ENCODE results near the gene TCEA2.

The TCEA2 gene

DNA sequence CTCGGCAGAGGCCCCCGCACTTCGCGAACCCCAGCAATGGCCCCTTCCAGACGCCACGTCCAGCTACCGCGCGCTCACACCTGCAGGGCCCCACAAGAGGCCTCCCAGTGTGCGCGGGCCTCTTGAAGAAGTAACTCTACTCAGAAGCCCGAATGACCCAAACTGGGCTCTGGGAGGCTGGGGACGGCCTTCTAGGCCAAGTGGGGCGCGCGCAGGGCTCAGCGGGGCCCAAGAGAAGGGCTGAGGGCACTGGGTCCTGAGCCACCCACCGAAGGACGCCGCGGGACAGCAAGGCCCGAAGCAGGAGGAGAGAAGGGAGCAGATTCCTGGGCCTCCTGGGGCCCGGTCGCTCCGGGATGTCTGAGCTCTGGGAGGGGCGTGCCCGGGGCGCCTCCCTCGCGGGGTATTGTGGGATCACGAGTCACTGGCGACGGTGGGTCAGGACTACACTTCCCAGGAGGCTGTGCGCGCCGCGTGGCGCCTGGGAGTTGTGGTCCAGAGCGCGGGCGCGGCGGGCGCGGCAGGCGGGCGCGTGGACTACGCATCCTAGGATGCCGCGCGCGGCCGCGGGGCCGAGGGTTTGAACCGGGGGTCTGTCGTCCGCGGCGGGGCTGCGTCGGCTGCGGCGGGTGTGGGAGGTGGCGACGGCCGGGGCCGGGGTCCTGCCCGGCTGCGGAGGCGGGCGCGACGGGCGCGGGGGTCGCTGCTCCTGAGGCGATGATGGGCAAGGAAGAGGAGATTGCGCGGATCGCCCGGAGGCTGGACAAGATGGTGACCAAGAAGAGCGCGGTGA lies at the start of gene TCEA2:
Gene TCEA2, plus strand, starts transcription at position 603 of the 793 bp plus-strand sequence. Its CDS starts 115 bp downstream, at position 718.
- DNase-seq: peak; percentile 96

DNA sequence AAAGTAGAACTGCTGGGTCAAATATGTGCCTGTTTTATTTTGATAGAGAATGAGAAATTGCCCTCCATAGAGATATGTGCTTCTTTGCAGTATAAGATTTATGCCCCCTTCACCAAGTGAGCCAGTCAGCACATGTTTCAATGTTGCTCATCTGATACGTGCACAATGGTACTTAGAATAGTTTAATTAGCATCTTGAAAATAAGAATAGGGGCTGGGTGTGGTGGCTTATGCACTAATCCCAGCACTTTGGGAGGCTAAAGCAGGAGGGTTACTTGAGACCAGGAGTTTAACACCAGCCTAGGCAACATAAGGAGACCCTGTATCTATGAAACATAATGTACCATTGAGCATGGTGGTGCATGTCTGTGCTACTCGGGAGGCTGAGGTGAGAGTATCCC lies 47.4 kb upstream of the TCEA2 start:
- DNase-seq: no peak

DNA sequence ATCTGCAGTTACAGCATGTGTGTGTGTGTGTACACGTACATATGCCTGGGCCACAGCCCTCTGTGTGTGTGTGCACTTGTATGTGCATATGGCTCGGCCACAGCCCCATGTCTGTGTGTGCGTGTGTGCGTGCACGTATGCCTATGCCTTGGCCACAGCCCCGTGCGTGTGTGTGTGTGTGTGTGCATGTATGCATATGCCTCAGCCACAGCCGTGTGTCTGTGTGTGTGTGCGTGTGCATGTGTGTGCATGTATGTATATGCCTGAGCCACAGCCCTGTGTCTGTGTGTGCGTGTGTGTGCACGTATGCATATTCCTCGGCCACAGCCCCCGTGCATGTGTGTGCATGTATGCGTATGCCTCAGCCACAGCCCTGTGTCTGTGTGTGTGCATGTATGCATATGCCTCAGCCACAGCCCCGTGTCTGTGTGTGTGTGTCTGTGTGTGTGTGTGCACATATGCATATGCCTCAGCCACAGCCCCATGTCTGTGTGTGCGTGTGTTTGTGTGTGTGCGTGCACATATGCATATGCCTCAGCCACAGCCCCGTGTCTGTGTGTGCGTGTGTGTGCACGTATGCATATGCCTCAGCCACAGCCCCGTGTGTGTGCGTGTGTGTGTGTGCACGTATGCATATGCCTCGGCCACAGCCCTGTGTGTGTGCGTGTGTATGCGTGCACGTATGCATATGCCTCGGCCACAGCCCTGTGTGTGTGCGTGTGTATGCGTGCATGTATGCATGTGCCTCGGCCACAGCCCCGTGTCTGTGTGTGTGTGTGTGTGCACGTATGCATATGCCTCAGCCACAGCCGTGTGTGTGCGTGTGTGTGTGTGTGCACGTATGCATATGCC lies 41.6 kb upstream of the TCEA2 start:
- no peak for DNase-seq

DNA sequence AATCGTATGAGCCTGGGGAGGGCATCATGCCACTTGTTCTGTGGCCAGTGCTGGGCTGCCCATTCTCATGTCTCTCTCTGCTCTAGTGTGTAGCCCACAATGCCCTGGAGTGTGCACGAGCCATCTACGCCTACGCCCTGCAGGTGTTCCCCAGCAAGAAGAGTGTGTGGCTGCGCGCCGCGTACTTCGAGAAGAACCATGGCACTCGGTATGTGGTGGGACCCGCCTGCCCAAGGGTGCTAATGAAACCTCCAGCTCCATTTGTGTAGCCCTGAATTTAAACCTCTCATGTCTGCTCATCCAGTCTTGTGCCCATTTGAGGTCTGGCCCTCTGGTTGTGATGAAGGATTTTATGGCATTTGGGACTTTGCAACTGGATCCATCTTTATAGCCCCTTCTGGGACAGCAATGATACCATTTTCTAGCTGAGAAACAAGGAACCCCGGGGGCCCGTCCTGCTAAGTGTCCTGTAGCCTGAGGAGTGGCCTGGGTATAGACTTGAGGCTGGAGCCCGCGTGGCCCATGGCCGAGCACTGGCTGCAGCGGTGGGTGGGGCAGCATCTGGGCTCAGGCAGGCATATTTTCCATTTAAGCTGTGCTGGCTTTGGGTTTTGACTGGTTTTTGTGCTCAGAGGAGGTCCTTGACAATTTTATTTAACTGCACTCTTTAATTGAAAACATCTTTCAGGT lies 40.2 kb upstream of the TCEA2 start:
- no peak for DNase-seq

DNA sequence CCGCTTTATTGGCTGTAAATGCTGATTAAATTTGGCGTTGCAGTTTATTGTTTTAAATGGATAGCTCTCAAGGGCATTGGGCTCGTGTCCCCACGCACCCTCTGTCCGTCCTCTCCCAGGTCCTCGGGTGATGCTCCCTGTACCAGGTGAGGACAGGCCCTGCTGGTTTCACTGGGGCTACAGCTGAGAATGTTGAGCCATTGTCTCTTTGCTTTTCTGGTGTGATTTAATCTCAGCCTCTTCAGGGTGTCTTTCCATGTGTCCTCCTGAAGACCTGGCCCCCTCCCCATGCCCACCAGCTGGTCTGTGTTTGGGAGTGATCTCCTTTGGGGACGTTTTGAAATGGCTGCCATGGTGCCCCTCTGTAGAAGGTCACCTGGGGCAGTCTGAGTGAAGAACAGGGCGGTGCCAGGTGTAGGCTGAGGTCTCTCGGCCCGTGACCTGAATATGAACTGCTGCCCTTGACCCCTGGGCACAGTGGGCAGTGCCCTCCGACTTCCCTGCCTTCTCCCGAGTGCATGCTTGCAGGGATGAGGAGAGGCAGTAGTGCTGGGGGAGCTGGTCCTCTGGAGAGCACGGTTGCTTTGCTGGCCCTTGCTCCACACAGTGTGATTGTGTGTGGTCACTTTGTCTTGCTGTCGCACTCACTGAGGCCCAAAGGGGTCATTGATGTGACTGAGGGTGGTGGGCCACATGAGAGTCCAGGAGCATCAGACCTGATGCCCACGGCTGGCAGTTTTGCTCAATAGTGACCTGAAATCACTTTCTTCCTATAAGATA lies 39.4 kb upstream of the TCEA2 start:
- DNase-seq: no peak

DNA sequence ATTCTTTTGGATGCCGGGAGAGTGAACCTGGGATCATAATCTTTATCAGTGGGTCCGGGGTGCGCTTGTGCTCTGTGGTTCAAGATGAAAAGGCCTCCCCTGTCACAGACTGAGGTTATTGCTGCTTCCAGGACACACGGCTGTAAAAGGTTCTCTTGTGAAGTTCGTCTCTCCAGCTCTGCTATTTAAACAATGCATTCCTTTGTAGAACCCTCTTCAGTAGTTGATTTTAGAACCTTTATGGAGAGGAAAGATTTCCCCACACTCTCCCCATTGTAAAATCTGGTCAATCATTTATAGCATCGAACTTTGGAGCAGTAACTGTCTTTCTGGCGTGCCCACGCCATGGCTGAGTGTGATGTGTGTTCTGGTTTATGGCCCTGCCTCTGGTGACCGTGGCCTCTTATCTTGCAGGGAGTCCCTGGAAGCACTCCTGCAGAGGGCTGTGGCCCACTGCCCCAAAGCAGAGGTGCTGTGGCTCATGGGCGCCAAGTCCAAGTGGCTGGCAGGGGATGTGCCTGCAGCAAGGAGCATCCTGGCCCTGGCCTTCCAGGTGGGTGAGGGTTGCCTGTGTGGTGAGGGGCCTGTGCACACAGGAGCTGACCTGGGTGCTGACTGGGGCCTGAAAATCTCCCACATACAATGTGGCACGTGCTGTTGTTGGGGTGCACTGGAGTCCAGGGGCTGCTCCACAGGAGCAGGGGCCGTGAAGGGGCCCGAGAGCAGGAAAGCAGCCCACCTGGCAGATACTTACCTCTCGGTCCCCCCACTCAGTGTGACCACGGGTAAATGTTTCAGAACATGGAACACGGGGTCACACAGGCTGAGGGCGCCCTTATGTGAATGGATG lies 38.6 kb upstream of the TCEA2 start:
- DNase-seq: no peak

DNA sequence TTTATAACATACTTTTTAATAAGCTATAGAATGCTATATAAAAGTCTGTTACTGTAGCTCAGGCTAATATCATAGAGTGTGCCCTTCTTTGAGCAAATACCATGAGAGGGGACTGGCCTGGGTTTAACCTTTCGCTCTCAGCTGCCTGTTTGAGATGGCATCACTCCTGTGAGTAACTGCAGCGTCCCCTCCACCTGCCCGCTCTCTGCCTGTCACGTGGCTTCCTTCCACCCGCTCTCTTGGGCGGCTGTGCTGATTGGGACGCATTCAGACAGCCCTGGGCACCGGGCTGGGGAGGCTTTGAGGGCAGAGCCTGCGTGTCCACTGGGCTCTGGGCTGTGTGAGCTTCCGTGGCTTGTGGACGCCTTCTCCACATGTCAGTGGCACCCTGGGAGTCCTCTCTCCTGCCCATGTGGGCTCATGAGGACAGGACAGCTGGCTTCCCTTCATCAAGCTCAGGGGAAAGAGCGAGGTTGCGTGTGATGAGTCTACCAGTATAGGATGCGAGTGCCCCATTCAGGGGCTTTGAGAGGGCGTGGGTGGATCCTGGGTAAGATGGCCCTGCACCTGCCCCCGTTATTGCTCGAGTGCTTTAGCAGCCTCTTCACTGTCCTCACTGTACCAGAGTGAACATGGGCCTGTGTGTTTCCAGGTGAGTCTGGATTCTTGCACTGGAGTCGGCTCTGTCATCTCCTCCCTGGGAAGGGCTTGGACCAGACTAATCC lies 37.7 kb upstream of the TCEA2 start:
- no peak for DNase-seq

DNA sequence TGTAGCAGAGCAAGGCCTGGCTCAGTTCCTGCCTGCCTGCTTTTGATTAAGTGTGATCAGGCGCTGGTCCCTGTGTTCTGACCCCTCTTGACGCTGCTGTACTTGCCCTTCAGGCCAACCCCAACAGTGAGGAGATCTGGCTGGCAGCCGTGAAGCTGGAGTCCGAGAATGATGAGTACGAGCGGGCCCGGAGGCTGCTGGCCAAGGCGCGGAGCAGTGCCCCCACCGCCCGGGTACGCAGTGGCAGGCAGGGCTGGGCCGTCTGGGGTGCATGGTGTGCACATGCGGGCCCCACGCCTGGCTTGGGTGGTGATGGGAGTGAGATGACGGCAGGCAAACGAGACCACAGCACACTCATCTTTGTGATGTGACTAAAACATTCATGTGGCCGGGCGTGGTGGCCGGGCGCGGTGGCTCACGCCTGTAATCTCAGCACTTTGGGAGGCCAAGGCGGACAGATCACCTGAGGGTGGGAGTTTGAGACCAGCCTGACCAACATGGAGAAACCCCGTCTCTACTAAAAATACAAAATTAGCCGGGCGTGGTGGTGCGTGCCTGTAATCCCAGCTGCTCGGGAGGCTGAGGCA lies 37.1 kb upstream of the TCEA2 start:
- DNase-seq: no peak

DNA sequence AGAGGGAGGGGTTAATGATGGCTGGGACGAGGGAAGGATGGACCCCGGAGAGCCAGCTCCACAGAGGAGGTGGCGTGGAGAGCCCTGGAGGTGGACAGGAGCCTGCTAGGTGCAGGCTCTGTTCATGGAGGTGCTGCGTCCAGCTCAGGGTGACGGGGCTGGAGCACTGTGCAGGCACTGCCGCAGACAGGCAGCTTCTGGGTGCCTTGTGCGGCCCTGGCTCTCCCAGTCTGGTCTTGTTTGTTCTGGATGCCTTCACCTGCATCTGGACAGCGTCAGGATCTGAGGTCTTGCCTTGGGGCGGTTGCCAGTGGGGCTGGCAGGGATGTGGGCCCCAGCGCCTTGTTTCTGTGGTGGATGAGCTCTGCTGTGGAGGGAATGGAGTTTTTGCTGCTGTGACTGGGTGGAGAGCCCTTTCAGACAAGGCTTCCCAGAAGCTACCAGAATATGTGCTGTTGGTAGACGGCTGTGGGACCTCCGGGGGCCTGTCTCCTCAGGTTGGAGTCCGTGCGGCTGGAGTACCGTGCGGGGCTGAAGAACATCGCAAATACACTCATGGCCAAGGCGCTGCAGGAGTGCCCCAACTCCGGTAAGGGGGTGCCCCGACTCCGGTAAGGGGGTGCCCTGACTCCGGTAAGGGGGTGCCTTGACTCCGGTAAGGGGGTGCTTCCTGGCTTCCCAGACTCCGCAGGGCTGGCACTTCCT lies 34.9 kb upstream of the TCEA2 start:
- no peak for DNase-seq

DNA sequence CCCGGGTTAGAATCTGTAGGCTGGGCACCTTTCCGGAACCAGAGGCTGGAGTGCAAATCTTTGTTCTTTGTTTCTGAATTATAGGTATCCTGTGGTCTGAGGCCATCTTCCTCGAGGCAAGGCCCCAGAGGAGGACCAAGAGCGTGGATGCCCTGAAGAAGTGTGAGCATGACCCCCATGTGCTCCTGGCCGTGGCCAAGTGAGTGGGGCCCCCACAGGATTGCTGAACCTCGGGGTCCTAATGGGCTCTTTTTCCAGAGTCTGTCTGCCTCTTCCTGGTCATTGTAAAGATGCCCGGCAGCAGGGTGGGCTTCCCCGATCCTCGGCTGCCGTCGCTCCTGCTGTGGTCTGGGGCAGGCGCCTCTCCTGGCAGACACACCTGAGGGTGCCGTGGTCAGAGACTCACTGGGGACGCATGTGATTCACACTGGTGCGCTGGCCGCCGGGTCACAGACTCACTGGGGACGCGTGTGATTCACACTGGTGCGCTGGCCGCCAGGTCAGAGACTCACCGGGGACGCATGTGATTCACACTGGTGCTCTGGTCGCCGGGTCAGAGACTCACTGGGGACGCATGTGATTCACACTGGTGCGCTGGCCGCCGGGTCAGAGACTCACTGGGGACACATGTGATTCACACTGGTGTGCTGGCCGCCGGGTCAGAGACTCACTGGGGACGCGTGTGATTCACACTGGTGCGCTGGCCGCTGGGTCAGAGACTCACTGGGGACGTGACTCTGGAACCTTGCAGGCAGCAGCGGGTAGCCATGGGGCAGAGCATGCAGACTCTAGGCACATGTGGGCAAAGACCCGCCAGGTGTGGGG lies 33.5 kb upstream of the TCEA2 start:
- no peak for DNase-seq

DNA sequence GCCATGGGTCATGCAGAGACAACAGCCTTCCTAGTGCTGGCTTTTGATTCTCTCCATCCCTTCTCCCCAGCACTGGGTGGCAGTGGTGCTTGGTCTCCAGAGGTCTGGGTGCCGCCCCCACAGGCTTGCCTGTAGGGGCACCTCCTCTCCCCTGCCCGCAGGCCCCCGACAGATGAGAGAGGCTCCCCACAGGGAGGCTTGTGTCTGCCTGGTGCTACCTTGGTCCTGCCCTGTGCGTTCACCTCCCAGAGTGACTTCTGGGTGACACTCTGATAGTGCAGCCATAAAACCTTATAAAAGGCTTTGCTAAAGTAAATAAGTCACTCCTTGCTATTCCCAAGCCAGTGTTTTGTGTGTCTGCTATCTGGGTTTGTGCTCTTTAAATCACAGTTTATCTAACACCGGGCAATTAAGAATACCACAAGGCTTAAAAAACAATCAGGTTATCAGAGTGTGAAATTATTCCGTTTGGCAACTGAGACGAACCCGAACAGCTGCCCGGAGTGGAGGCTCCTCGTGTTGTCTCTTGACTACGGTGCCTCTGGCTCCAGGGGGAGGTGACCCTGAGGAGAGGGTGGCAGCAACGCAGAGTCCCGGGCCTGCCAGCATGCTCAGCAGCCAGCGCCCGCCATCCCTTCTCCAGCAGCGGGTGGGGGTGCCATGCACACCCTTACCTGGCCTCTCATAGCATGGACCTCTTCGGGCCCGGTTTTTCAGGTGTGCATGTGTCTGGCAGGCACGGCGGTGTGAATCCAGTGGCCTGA lies 32.4 kb upstream of the TCEA2 start:
- no peak for DNase-seq

DNA sequence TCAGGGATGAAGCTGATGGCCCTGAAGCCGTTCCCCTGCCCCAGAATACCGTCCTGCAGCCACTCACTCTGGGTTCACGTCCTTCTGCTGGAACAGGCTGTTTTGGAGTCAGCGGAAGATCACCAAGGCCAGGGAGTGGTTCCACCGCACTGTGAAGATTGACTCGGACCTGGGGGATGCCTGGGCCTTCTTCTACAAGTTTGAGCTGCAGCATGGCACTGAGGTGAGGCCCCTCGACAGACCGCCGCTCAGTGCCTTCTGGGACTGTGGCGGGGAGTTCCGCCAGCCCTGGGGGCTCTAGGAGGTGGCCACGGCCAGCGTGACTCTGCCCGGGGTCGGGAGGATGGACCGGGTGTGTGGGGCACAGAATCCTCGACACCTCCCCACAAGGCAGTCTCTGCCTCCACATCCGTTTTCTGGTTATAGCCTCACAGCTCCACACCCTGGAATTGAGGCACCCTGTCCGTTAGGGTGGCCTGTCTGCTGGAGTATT lies 31.1 kb upstream of the TCEA2 start:
- DNase-seq: no peak

DNA sequence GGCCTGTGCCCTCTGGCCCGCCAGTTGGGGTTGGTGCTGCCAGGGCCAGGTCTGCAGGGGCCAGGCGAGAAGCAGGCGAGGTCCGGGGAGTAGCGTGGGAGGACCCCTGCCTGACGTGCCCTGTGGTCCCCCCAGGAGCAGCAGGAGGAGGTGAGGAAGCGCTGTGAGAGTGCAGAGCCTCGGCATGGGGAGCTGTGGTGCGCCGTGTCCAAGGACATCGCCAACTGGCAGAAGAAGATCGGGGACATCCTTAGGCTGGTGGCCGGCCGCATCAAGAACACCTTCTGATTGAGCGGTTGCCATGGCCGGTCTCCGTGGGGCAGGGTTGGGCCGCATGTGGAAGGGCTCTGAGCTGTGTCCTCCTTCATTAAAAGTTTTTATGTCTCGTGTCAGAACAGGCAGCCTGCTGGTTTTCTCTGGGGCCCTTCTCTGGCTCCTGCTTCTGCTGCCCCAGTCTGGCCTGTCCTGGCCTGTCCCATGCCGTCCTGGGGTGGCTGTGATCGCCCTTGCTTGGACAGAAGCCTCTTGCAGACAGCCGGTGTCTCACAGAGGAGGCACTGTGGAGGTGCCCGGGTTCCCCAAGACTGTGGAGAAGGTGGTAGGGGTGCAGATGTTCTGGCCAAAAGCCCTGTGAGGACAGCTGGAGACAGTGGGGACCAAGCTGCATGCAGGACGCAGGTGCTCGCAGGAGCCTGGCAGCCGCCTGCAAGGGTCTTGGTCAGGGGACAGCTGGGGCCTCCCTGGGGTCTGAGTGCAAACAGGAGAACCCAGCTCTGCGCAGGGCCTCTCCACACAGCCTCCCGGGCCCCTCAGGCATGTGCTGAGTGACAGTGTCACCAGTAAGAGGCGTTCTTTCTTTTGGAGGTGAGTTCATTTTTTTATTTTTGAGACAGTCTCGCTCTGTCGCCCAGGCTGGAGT lies 30.0 kb upstream of the TCEA2 start:
- DNase-seq: no peak

DNA sequence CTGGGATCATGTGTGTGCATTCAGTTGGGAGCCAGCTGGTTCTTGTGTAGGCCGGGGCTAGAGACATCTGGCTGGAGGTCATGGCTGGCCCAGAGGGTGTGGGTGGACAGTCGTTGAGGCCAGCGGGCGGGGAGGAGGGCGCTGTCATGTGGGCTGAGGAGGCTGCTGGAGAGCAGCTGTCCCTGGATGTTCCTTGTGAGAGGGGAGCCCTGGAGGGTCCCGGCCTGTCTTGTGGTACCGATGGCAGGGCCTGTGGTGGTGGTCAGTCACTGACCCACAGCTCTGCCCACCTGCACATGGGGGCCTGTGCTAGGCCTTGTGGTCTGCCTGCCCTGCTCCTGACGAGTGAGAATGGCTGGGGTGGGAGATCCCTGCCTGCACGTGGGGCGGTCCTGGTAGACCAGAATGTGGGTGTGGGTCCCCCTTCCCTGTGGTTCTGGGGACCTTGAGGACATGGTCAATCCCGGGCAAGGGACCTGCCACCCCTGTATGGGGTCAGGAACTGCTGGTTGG lies 29.0 kb upstream of the TCEA2 start:
- no peak for DNase-seq

DNA sequence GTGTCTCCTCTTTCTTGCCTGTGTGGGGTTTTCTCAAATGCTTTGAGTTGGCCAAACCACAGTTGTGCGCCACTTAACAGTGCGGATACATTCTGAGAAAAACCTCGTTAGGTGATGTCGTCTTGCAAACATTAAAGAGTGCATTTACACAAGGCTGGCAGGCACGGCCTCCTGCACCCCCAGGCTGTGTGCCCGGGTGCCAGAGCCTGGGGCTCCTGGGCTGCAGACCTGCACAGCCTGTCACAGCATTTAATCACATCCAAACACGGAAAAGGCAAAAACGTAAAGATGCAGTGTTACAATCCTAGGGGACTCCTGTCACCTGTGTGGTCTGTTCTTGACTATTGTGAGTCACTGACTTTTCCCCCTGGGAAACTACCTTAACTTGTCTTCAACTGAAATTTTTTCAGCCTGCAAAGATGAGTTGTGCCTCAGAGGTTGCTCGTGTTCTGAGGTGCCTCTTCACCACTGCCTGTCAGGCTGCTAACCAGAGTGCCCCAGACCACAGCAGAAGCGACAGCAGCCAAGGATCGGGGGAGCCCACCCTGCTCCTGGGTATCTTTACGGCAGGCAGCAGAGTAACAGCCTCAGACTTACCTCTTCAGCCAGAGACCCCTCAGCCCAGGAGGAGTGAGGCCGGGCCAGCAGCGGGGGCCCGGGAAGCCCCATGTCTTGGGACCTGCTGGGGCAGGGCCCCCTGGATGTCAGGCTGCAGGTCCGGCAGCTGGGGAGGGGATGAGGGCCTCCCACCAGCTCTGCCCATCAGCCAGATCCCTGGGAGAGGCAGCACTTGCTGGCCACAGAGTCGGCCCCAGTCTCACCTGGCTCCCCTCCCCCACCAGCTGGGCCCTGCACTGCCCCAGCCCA lies 27.7 kb upstream of the TCEA2 start:
- no peak for DNase-seq

DNA sequence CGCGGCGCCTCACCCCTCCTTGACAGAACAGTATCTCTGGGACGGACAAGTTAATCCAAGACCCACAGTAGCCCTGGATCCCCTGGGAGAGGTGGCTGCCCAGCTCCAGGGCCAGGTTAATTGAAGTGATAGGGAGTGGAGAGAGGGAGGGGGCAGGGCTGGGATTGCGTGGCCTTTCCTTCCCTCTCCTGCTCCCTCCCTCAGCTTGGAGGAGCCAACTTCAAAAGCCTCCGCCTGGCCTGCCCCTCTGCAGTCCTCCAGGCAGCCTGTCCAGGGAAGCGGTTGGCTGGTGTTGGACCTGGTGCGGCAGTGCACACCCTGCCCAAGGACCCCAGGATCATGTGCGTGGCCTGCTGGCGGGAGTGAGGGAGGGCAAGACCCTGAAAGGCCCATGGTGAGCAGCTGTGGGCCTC lies 27.1 kb upstream of the TCEA2 start, which contains the start of gene C20orf204:
Gene C20orf204, plus strand, starts transcription at position 250 of the 413 bp plus-strand sequence. Its CDS starts 142 bp downstream, at position 392.
- DNase-seq: no peak
